Activated T-helper 2 cell treated with anti-CD3 and anti-CD28 coated beads, Interferon-gamma antibody, Interleukin-2, Interleukin-4, amounts not matched to agents 10 μg/mL and 5 μg/mL and 100 μg/mL, durations not matched to agents 14 hours and 24 hours and 36 hours (primary cell): ENCODE measurements around the gene ZNF594. TPM values are rescaled to one million over a fixed set of nuclear protein-coding genes. Genes with fewer than 3 reads are reported as not detected.
"Not testable (repeated sequence)": the region's sequence is repeated elsewhere in the genome, so short reads cannot be mapped to it uniquely, and the experiment has no call there.

Source experiments
- DNase-seq: peaks from one replicate; pipeline ENCODE4 v3.0.0; 2021; ENCODE audit warnings: low spot score
- H3K27ac Mint-ChIP-seq: one replicate; pipeline ENCODE4 v1.8.0; 2021; ENCODE audit warnings: mixed read lengths
- H3K27me3 Mint-ChIP-seq: one replicate; pipeline ENCODE4 v1.8.0; 2021; ENCODE audit warnings: low read depth, mixed read lengths
- H3K36me3 Mint-ChIP-seq: one replicate; pipeline ENCODE4 v1.8.0; 2021; ENCODE audit warnings: low read depth, mixed read lengths
- H3K4me1 Mint-ChIP-seq: one replicate; pipeline ENCODE4 v1.8.0; 2021; ENCODE audit warnings: low read depth, mixed read lengths
- H3K4me3 Mint-ChIP-seq: one replicate; pipeline ENCODE4 v1.8.0; 2021; ENCODE audit warnings: low read depth, mild to moderate bottlenecking, moderate library complexity, mixed read lengths
- H3K9me3 Mint-ChIP-seq: one replicate; pipeline ENCODE4 v1.8.0; 2021; ENCODE audit warnings: mixed read lengths
- intact Hi-C: fragments of 100-400 bp; cut with micrococcal nuclease; formaldehyde crosslinking; loops from one replicate; pipeline ENCODE4 v1.15.1; 2023
- total RNA-seq: library from RNA; stranded (reverse); gene quantifications from 2 replicates; pipeline ENCODE4 v1.2.3, GENCODE V29; 2022

Gene ZNF594
- total RNA-seq, 1 donor from 2014 or later, result 8.9 TPM

GRCh38 chr17:5183410-5183793, 8.3 kb downstream of the ZNF594 start:
- no peak for DNase-seq
- Mint-ChIP-seq H3K27ac (no peak overlapping the region), H3K4me3 (no peak overlapping the region), H3K4me1 (no peaks in the 10 kb centered on the region), H3K36me3 (peaks cover 78% of the 10 kb centered on the region), H3K9me3 (peaks cover 86% of the 10 kb centered on the region), H3K27me3 (no peaks in the 10 kb centered on the region)
- intact Hi-C loops, result no loop called here

DNA sequence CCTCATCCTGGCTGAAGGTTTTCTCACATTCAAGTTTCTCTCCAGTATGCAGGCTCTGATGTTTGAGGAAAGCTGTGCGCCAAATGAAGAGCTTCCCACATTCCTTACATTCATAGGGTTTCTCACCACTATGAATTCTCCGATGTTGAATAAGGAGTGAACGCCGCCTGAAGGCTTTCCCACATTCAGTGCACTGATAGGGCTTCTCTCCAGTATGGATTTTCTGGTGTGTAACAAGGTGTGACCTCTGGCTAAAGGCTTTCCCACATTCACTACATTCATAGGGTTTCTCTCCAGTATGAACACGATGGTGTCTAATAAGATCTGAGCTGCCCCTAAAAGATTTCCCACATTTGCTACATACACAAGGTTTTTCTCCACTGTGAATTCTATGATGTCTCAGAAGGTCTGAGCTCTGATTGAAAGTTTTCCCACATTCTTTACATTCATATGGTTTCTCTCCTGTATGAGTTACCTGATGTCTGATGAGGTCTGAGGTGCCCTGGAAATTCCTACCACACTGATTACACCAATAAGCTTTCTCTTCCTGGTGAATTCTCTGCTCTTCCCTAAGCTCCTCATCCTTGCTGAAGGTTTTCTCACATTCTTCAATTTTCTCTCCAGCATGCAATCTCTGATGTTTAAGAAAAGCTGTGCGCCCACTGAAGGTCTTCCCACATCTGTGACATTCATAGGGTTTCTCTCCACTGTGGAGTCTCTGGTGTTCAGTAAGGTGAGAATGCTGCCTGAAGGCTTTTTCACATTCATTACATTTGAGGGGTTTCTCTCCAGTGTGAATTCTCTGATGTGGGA, 8.9 kb downstream of the ZNF594 start:
- Mint-ChIP-seq H3K27ac (no peak overlapping the region), H3K27me3 (no peaks in the 10 kb centered on the region), H3K4me3 (no peak overlapping the region), H3K36me3 (peaks cover 72% of the 10 kb centered on the region), H3K4me1 (no peaks in the 10 kb centered on the region), H3K9me3 (peaks cover 83% of the 10 kb centered on the region)
- no peak for DNase-seq
- intact Hi-C loops, result no loop called here

DNA sequence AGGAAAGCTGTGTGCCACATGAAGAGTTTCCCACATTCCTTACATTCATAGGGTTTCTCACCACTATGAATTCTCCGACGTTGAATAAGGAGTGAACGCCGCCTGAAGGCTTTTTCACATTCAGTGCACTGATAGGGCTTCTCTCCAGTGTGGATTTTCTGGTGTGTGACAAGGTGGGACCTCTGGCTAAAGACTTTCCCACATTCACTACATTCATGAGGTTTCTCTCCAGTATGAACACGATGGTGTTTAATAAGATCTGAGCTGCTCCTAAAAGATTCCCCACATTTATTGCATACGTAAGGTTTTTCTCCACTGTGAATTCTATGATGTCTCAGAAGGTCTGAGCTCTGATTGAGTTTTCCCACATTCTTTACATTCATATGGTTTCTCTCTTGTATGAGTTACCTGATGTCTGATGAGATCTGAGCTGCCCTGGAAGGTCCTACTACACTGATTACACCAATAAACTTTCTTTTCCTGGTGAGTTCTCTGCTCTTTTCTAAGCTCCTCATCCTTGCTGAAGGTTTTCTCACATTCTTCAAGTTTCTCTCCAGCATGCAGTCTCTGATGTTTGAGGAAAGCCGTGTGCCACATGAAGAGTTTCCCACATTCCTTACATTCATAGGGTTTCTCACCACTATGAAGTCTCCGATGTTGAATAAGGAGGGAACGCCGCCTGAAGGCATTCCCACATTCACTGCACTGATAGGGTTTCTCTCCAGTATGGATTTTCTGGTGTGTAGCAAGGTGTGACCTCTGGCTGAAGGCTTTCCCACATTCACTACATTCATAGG, 10.0 kb downstream of the ZNF594 start:
- H3K4me3 Mint-ChIP-seq, result no peak overlapping the region
- H3K27ac Mint-ChIP-seq, result no peak overlapping the region
- H3K36me3 Mint-ChIP-seq, result peaks cover 67% of the 10 kb centered on the region
- no peaks in the 10 kb centered on the region for H3K4me1 Mint-ChIP-seq
- no peak for DNase-seq
- intact Hi-C loops, result no loop called here
- no peaks in the 10 kb centered on the region for H3K27me3 Mint-ChIP-seq
- H3K9me3 Mint-ChIP-seq, result peaks cover 77% of the 10 kb centered on the region

DNA sequence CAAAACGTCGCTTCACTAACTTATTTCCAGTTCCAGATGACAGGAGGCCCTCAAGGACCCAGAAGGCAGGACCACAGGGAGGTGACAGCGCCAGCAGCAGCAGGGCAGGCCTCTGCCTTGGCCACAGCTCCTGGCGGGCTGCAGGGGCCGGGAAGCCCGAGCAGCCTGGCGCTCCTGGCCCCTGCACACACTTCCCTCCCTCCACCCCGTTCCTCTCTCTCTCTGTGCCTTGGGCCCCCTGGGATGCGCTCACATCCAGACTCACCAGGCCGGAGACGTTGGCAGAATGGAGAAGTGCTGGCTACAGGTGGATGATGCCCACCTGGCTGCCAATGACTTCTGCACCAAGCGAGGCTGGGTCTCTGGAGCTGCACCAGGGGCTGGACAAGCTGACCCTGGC, 12.7 kb downstream of the ZNF594 start:
- H3K27ac Mint-ChIP-seq, result no peak overlapping the region
- intact Hi-C loops, result no loop called here
- H3K36me3 Mint-ChIP-seq, result peaks cover 62% of the 10 kb centered on the region
- H3K4me1 Mint-ChIP-seq, result no peaks in the 10 kb centered on the region
- H3K27me3 Mint-ChIP-seq, result no peaks in the 10 kb centered on the region
- DNase-seq, result no peak
- peaks cover 71% of the 10 kb centered on the region for H3K9me3 Mint-ChIP-seq
- no peak overlapping the region for H3K4me3 Mint-ChIP-seq

- peaks cover 31% of the 10 kb centered on the region for H3K36me3 Mint-ChIP-seq
- DNase-seq, H3K27ac Mint-ChIP-seq, H3K27me3 Mint-ChIP-seq, intact Hi-C loops, H3K4me3 Mint-ChIP-seq, H3K4me1 Mint-ChIP-seq: not testable (repeated sequence)
- peaks cover 54% of the 10 kb centered on the region for H3K9me3 Mint-ChIP-seq
Observed at GRCh38 chr17:5175027-5175426, 16.6 kb downstream of the ZNF594 start.

GRCh38 chr17:5165791-5166564, 25.7 kb downstream of the ZNF594 start:
- H3K4me3 Mint-ChIP-seq, H3K27me3 Mint-ChIP-seq, intact Hi-C loops, H3K4me1 Mint-ChIP-seq, H3K36me3 Mint-ChIP-seq, DNase-seq, H3K27ac Mint-ChIP-seq: not testable (repeated sequence)
- peaks cover 11% of the 10 kb centered on the region for H3K9me3 Mint-ChIP-seq

GRCh38 chr17:5164436-5164835, 27.2 kb downstream of the ZNF594 start:
- Mint-ChIP-seq H3K4me1 (no peaks in the 10 kb centered on the region), H3K36me3 (no peaks in the 10 kb centered on the region), H3K27ac (no peak overlapping the region), H3K27me3 (peaks cover 6% of the 10 kb centered on the region), H3K9me3 (peaks cover 11% of the 10 kb centered on the region), H3K4me3 (no peak overlapping the region)
- DNase-seq, result no peak
- intact Hi-C loops, result no loop called here

DNA sequence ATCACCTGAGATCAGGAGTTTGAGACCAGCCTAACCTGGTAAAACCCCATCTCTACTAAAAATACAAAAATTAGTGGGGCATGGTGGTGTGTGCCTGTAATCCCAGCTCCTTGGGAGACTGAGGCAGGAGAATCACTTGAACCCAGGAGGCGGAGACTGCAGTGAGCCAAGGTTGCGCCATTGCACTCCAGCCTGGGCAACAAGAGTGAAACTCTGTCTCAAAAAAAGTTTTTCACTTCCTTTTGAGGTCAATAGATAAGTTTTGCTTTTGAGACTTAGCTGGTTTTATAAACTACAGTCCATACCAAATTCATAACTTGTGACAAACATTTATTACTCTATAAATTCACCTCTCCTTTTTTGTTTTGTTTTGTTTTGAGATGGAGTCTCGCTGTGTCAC, 29.9 kb downstream of the ZNF594 start:
- H3K27ac Mint-ChIP-seq, H3K36me3 Mint-ChIP-seq, H3K4me3 Mint-ChIP-seq, intact Hi-C loops, DNase-seq, H3K4me1 Mint-ChIP-seq, H3K9me3 Mint-ChIP-seq: not testable (repeated sequence)
- H3K27me3 Mint-ChIP-seq, result peaks cover 18% of the 10 kb centered on the region

DNA sequence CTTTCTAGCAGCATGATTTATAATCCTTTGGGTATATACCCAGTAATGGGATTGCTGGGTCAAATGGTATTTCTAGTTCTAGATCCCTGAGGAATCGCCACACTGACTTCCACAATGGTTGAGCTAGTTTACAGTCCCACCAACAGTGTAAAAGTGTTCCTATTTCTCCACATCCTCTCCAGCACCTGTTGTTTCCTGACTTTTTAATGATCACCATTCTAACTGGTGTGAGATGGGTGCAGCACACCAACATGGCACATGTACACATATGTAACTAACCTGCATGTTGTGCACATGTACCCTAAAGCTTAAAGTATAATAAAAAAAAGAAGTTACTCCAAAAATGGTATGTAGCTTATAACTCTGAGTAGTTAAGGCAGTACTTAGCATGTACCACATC, 31.0 kb downstream of the ZNF594 start:
- H3K27ac Mint-ChIP-seq, H3K9me3 Mint-ChIP-seq, H3K4me3 Mint-ChIP-seq, DNase-seq, H3K36me3 Mint-ChIP-seq, intact Hi-C loops, H3K4me1 Mint-ChIP-seq: not testable (repeated sequence)
- H3K27me3 Mint-ChIP-seq, result peaks cover 17% of the 10 kb centered on the region

- DNase-seq, H3K36me3 Mint-ChIP-seq, intact Hi-C loops, H3K27ac Mint-ChIP-seq, H3K4me1 Mint-ChIP-seq, H3K9me3 Mint-ChIP-seq, H3K4me3 Mint-ChIP-seq: not testable (repeated sequence)
- H3K27me3 Mint-ChIP-seq, result peaks cover 11% of the 10 kb centered on the region
Observed at GRCh38 chr17:5146122-5146521, 45.5 kb downstream of the ZNF594 start.

DNA sequence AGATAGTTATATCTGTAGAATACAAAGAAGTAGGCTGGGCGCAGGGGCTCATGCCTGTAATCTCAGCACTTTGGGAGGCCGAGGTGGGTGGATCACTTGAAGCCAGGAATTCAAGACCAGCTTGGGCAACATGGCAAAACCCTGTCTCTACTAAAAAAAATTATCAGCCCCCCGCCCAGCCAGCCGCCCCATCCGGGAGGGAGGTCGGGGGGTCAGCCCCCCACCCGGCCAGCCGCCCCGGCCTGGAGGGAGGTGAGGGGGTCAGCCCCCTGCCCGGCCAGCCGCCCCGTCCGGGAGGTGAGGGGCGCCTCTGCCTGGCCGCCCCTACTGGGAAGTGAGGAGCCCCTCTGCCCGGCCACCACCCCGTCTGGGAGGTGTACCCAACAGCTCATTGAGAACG, 48.8 kb downstream of the ZNF594 start:
- H3K9me3 Mint-ChIP-seq, H3K36me3 Mint-ChIP-seq, DNase-seq, H3K27ac Mint-ChIP-seq, intact Hi-C loops, H3K4me3 Mint-ChIP-seq, H3K4me1 Mint-ChIP-seq: not testable (repeated sequence)
- H3K27me3 Mint-ChIP-seq, result peaks cover 11% of the 10 kb centered on the region

- no peak for DNase-seq
- Mint-ChIP-seq H3K9me3 (no peaks in the 10 kb centered on the region), H3K27me3 (no peaks in the 10 kb centered on the region), H3K4me1 (no peaks in the 10 kb centered on the region), H3K36me3 (no peaks in the 10 kb centered on the region), H3K4me3 (no peak overlapping the region), H3K27ac (no peak overlapping the region)
- intact Hi-C loops, result no loop called here
Observed at GRCh38 chr17:5139458-5139732, 52.3 kb downstream of the ZNF594 start.
